GM19238 (cell line): ENCODE measurements around the gene NR0B2.
"Not testable (repeated sequence)": the region's sequence is repeated elsewhere in the genome, so short reads cannot be mapped to it uniquely, and the experiment has no call there.

Source experiments
- DNase-seq: peaks from one replicate; pipeline ENCODE4 v3.0.0; 2011; ENCODE audit warnings: low spot score; ENCODE audit not compliant: insufficient read length

Gene NR0B2

GRCh38 chr1:26890467-26890796 lies 23.3 kb downstream of the NR0B2 start:
- DNase-seq, result no peak

- DNase-seq, result peak; percentile 88
These were observed 24.0 kb downstream of the NR0B2 start, which contains the start of gene GPN2 for GRCh38 chr1:26889551-26890466. TSS of gene GPN2 (minus strand) at chr1:26890283. CDS start at chr1:26890096, 187 bp downstream.

GRCh38 chr1:26888231-26888630 lies 25.5 kb downstream of the NR0B2 start:
- no peak for DNase-seq

GRCh38 chr1:26887125-26887524 lies 26.6 kb downstream of the NR0B2 start:
- DNase-seq, result no peak

GRCh38 chr1:26882696-26883463 lies 30.9 kb downstream of the NR0B2 start:
- DNase-seq, result no peak

GRCh38 chr1:26881611-26882010 lies 32.2 kb downstream of the NR0B2 start:
- not testable (repeated sequence) for DNase-seq

GRCh38 chr1:26879793-26880192 lies 34.0 kb downstream of the NR0B2 start:
- no peak for DNase-seq

GRCh38 chr1:26877326-26877725 lies 36.4 kb downstream of the NR0B2 start:
- DNase-seq, result no peak

GRCh38 chr1:26874896-26875295 lies 38.9 kb downstream of the NR0B2 start:
- no peak for DNase-seq

- DNase-seq, result not testable (repeated sequence)
These were observed 40.7 kb downstream of the NR0B2 start for GRCh38 chr1:26873097-26873496.

- DNase-seq, result peak; percentile 89
These were observed 48.9 kb downstream of the NR0B2 start for GRCh38 chr1:26864610-26865480.

GRCh38 chr1:26863685-26864077 lies 50.1 kb downstream of the NR0B2 start:
- no peak for DNase-seq

GRCh38 chr1:26862781-26863684 lies 50.7 kb downstream of the NR0B2 start, which contains the start of gene SFN:
TSS of gene SFN (plus strand) at chr1:26863149. CDS start at chr1:26863213, 64 bp downstream.
- no peak for DNase-seq

GRCh38 chr1:26861889-26862378 lies 51.8 kb downstream of the NR0B2 start:
- no peak for DNase-seq
